Endothelial cell of umbilical vein (primary cell): ENCODE results near the gene PTCH1. TPM values are rescaled to one million over a fixed set of nuclear protein-coding genes. Genes with fewer than 3 reads are reported as not detected.

Experiments used
- BruUV-seq: library from RNA; stranded (reverse); fragments of 400-500 nt; replicated peaks from 2 replicates; lab custom pipeline; 2021; lab: Mats Ljungman, UMichigan
- CTCF ChIA-PET: fragments of 300-600, 350-600 bp; sonication (Branson Sonifier 250); formaldehyde crosslinking; loops from one replicate; lab custom pipeline; 2021; ENCODE audit warnings: antibody characterized with exemption, inconsistent platforms; lab: Charles Lee
- POLR2A ChIA-PET: fragments of 300-600, 350-600 bp; sonication (Branson Sonifier 250); formaldehyde crosslinking; loops from one replicate; lab custom pipeline; 2021; ENCODE audit warnings: antibody characterized with exemption, inconsistent platforms; lab: Charles Lee
- DNase-seq: peaks from one replicate; pipeline ENCODE4 v3.0.0-alpha.2; 2011; ENCODE audit warnings: low read depth, low spot score
- FAIRE-seq: peaks from 2 replicates; lab custom pipeline; 2011; peaks lifted over from hg19 to GRCh38; lab: Jason Lieb, UNC
- H2AFZ ChIP-seq: 2 replicates; pipeline ENCODE4 v1.6.0; 2012; ENCODE audit warnings: low read depth, low read length, control low read depth, inconsistent platforms
- H3K27ac ChIP-seq: 2 replicates; pipeline ENCODE4 v1.5.1; 2011; ENCODE audit warnings: low read depth, mild to moderate bottlenecking, control low read depth, low read length, moderate library complexity; ENCODE audit not compliant: insufficient read depth
- H3K27me3 ChIP-seq, 2 experiments: 2 replicates each; pipeline versions ENCODE4 v1.6.0 to v1.6.1; 2011; ENCODE audit warnings: low read length in 2 of 2, mixed read lengths in 1 of 2; ENCODE audit not compliant: control insufficient read depth in 2 of 2, insufficient read depth in 2 of 2
- H3K36me3 ChIP-seq, 2 experiments: 2 replicates in 1 of 2; 3 replicates in 1 of 2; pipeline ENCODE4 v1.5.1; 2011; ENCODE audit warnings: low read length in 2 of 2, mild to moderate bottlenecking in 1 of 2, moderate library complexity in 1 of 2; ENCODE audit not compliant: control insufficient read depth in 2 of 2, insufficient read depth in 2 of 2; ENCODE audit errors: extremely low read depth in 1 of 2
- H3K4me1 ChIP-seq: 3 replicates; pipeline ENCODE4 v1.5.1; 2011; ENCODE audit warnings: mild to moderate bottlenecking, low read length; ENCODE audit not compliant: control insufficient read depth, insufficient read depth; ENCODE audit errors: extremely low read depth
- H3K4me2 ChIP-seq: 2 replicates; pipeline ENCODE4 v1.6.1; 2011; ENCODE audit warnings: low read length, control low read depth, mixed read lengths; ENCODE audit not compliant: insufficient read depth
- H3K4me3 ChIP-seq, 3 experiments: fragments of 200-600 bp in 1 of 3; sonication (generic), shearing (Covaris generic) in 1 of 3; replicated peaks in 1 of 3; 2 replicates each; pipeline ENCODE4 v1.5.1; 2011 to 2016; ENCODE audit warnings: control low read depth in 3 of 3, low read length in 3 of 3, mild to moderate bottlenecking in 2 of 3, inconsistent platforms in 1 of 3, low read depth in 1 of 3, moderate library complexity in 1 of 3; ENCODE audit not compliant: insufficient read depth in 1 of 3
- H3K79me2 ChIP-seq: 2 replicates; pipeline ENCODE4 v1.6.0; 2012; ENCODE audit warnings: low read length, inconsistent platforms; ENCODE audit not compliant: control insufficient read depth, insufficient read depth
- H3K9ac ChIP-seq: replicated peaks from 2 replicates; pipeline ENCODE3; 2011; ENCODE audit warnings: low read length, control low read depth; ENCODE audit not compliant: insufficient read depth; ENCODE audit errors: extremely low read depth
- H3K9me1 ChIP-seq: replicated peaks from 3 replicates; pipeline ENCODE4 v1.6.0; 2011; ENCODE audit warnings: mild to moderate bottlenecking, low read length; ENCODE audit not compliant: control insufficient read depth, insufficient read depth; ENCODE audit errors: extremely low read depth
- H3K9me3 ChIP-seq: replicated peaks from 2 replicates; pipeline ENCODE4 v1.5.1; 2012; ENCODE audit warnings: low read length, inconsistent platforms; ENCODE audit not compliant: control insufficient read depth, insufficient read depth
- H4K20me1 ChIP-seq: replicated peaks from 2 replicates; pipeline ENCODE3; 2011; ENCODE audit warnings: mild to moderate bottlenecking, low read length; ENCODE audit not compliant: control insufficient read depth, insufficient read depth; ENCODE audit errors: extremely low read depth
- EZH2 ChIP-seq: IDR thresholded peaks from 2 replicates; pipeline ENCODE4 v1.6.1; 2012; ENCODE audit warnings: borderline replicate concordance, low read depth, mild to moderate bottlenecking, moderate library complexity, low read length, inconsistent platforms; ENCODE audit not compliant: severe bottlenecking
- FOS ChIP-seq: IDR thresholded peaks from 2 replicates; pipeline ENCODE4 v1.6.1; 2011; ENCODE audit warnings: mild to moderate bottlenecking, low read length, moderate library complexity, borderline replicate concordance; ENCODE audit not compliant: insufficient read depth
- GATA2 ChIP-seq: IDR thresholded peaks from 2 replicates; pipeline ENCODE4 v1.7.0; 2011; ENCODE audit warnings: low read depth, mild to moderate bottlenecking, moderate library complexity, mixed read lengths, low read length; ENCODE audit not compliant: insufficient read length, insufficient read depth
- JUN ChIP-seq: IDR thresholded peaks from 2 replicates; pipeline ENCODE4 v1.6.1; 2011; ENCODE audit warnings: borderline replicate concordance, low read depth; ENCODE audit not compliant: insufficient read length, insufficient read depth
- MYC ChIP-seq: IDR thresholded peaks from one replicate; pipeline ENCODE4 v1.6.1; 2011; ENCODE audit warnings: mild to moderate bottlenecking, low read depth, low read length
- POLR2A ChIP-seq: IDR thresholded peaks from 2 replicates; pipeline ENCODE4 v1.6.1; 2012; ENCODE audit warnings: low read depth, mild to moderate bottlenecking, control low read depth, low read length
- POLR2AphosphoS5 ChIP-seq: IDR thresholded peaks from 2 replicates; pipeline ENCODE4 v1.6.1; 2012; ENCODE audit warnings: low read depth, mild to moderate bottlenecking, control low read depth, low read length, moderate library complexity; ENCODE audit not compliant: insufficient read depth
- dilution Hi-C: fragments of 300-500 bp; cut with MboI; formaldehyde crosslinking; loops from one replicate; pipeline ENCODE4 v1.15.0; 2019; ENCODE audit warnings: low sequenced_read_pairs; ENCODE audit not compliant: extremely low pct_ligation_motif_present
- intact Hi-C: fragments of 100-400 bp; cut with micrococcal nuclease; formaldehyde crosslinking; loops from one replicate; pipeline ENCODE4 v1.10.0; 2022
- polyA plus RNA-seq, 4 experiments: library from polyadenylated mRNA; depleted of rRNA in 3 of 4; stranded (reverse) in 3 of 4; unstranded in 1 of 4; fragments of >200 nt; gene quantifications; 2 replicates each; pipeline versions ENCODE4 v1.2.1 to v1.2.3, GENCODE V29; 2011 to 2012; ENCODE audit warnings: missing spikeins in 1 of 4
- total RNA-seq: library from RNA; stranded (reverse); gene quantifications from 2 replicates; pipeline ENCODE4 v1.2.3, GENCODE V29; 2021
- TF ChIP-seq, protein P1 (sequence below), 2 donors: IDR thresholded peaks; 1 replicate in 1 of 2; 2 replicates in 1 of 2; pipeline ENCODE4 v1.5.1; 2011; ENCODE audit warnings: low read length in 2 of 2, mild to moderate bottlenecking in 2 of 2, moderate library complexity in 2 of 2, control low read depth in 1 of 2, inconsistent platforms in 1 of 2, low read depth in 1 of 2; ENCODE audit not compliant: insufficient read depth in 1 of 2; ENCODE audit errors: extremely low read depth in 1 of 2
- TF ChIP-seq, protein P2 (sequence below): IDR thresholded peaks from 2 replicates; pipeline ENCODE4 v1.6.1; 2011; ENCODE audit not compliant: insufficient read depth, insufficient read length

The PTCH1 gene
- total and polyA plus RNA-seq, 2 donors (not counting 3 experiments of a cell fraction or from before 2014, with no cell fraction given), result 3.9 to 12.1 TPM

DNA sequence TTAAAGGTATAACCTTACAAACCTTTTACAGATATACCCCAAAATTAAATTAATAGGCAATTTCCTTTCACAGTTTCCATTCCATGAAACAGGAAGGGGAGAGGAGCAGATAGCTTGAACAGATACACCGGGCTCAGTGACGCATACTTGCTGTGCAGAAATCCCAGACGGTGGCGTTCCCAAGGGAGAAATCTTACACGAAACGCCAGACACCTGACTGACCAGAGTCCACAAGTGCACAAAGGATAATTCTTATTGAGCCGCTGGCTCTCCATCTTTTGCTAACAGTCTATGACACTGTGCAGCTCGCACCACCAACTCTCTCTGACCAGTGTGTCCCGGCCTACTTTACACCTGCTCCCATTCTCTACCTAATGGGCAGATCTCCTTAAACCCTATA, 37.4 kb downstream of the PTCH1 start:
- no peaks in the 10 kb centered on the region for H3K27me3 ChIP-seq
- H3K36me3 ChIP-seq, result peaks cover 0 to 26% of the 10 kb centered on the region in 2 experiments
- H3K79me2 ChIP-seq, result no peaks in the 10 kb centered on the region
- no peak for DNase-seq
- intact Hi-C loops, result no loop called here
- no peak for FAIRE-seq
- BruUV-seq, result no TSS peak
- H3K9me1 ChIP-seq, result no peaks in the 10 kb centered on the region
- no peak overlapping the region for H3K9ac ChIP-seq
- no peak overlapping the region for H3K27ac ChIP-seq
- ChIA-PET POLR2A (no interaction called here), CTCF (no interaction called here)
- no peak overlapping the region for H3K4me3 ChIP-seq
- dilution Hi-C loops, result no loop called here
- no peak overlapping the region for H3K4me2 ChIP-seq
- no peaks in the 10 kb centered on the region for H3K9me3 ChIP-seq
- H4K20me1 ChIP-seq, result no peaks in the 10 kb centered on the region
- no peak overlapping the region for H2AFZ ChIP-seq
- H3K4me1 ChIP-seq, result no peaks in the 10 kb centered on the region
- TF ChIP-seq, protein P1, sequence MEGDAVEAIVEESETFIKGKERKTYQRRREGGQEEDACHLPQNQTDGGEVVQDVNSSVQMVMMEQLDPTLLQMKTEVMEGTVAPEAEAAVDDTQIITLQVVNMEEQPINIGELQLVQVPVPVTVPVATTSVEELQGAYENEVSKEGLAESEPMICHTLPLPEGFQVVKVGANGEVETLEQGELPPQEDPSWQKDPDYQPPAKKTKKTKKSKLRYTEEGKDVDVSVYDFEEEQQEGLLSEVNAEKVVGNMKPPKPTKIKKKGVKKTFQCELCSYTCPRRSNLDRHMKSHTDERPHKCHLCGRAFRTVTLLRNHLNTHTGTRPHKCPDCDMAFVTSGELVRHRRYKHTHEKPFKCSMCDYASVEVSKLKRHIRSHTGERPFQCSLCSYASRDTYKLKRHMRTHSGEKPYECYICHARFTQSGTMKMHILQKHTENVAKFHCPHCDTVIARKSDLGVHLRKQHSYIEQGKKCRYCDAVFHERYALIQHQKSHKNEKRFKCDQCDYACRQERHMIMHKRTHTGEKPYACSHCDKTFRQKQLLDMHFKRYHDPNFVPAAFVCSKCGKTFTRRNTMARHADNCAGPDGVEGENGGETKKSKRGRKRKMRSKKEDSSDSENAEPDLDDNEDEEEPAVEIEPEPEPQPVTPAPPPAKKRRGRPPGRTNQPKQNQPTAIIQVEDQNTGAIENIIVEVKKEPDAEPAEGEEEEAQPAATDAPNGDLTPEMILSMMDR (IDR thresholded peaks at IDR 0.05; ENCODE audit: extremely low read depth in 1 of 2, insufficient read depth in 1 of 2, low read depth in 1 of 2, low read length in 2 of 2), result no peak
- TF ChIP-seq POLR2AphosphoS5, result no peak
- TF ChIP-seq EZH2, result no peak
- no peak for TF ChIP-seq JUN
- TF ChIP-seq POLR2A, result no peak
- TF ChIP-seq GATA2, result no peak
- TF ChIP-seq, protein P2, sequence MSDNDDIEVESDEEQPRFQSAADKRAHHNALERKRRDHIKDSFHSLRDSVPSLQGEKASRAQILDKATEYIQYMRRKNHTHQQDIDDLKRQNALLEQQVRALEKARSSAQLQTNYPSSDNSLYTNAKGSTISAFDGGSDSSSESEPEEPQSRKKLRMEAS, result no peak
- TF ChIP-seq FOS, result no peak
- TF ChIP-seq MYC, result no peak
